DND-41 (cell line): ENCODE results near the gene MTREX.

Experiments
- EZH2 ChIP-seq: IDR thresholded peaks from 3 replicates; pipeline ENCODE4 v1.6.1; 2012; ENCODE audit warnings: borderline replicate concordance, low read depth, mild to moderate bottlenecking, moderate library complexity, low read length, inconsistent platforms; ENCODE audit not compliant: severe bottlenecking
- TF ChIP-seq, protein P1 (sequence below): IDR thresholded peaks from 2 replicates; pipeline ENCODE4 v1.5.1; 2012; ENCODE audit warnings: borderline replicate concordance, low read length, moderate library complexity, mild to moderate bottlenecking; ENCODE audit not compliant: poor library complexity, severe bottlenecking; ENCODE audit errors: extremely low read depth

DNA sequence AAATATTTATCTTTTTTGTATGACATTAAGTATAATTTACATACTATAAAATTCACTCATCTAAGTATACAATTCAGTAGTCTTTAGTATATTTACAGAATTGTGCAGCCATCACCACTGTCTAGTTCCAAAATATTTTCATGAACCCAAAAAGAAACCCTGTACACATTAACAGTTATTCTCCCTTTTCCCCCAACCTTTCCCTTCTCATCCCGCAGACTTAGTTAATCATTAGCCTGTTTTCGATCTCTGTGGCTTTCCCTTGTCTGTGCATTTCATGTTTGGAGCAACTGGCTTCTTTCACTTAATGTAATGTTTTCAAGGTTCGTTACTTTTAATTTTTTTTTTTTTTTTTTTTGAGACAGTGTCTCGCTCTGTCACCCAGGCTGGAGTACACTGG is 37.5 kb downstream of the MTREX start:
- TF ChIP-seq, protein P1, sequence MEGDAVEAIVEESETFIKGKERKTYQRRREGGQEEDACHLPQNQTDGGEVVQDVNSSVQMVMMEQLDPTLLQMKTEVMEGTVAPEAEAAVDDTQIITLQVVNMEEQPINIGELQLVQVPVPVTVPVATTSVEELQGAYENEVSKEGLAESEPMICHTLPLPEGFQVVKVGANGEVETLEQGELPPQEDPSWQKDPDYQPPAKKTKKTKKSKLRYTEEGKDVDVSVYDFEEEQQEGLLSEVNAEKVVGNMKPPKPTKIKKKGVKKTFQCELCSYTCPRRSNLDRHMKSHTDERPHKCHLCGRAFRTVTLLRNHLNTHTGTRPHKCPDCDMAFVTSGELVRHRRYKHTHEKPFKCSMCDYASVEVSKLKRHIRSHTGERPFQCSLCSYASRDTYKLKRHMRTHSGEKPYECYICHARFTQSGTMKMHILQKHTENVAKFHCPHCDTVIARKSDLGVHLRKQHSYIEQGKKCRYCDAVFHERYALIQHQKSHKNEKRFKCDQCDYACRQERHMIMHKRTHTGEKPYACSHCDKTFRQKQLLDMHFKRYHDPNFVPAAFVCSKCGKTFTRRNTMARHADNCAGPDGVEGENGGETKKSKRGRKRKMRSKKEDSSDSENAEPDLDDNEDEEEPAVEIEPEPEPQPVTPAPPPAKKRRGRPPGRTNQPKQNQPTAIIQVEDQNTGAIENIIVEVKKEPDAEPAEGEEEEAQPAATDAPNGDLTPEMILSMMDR: no peak
- TF ChIP-seq EZH2: no peak
